Measurements from ENCODE around the gene TDRD3.

Gene TDRD3

DNA sequence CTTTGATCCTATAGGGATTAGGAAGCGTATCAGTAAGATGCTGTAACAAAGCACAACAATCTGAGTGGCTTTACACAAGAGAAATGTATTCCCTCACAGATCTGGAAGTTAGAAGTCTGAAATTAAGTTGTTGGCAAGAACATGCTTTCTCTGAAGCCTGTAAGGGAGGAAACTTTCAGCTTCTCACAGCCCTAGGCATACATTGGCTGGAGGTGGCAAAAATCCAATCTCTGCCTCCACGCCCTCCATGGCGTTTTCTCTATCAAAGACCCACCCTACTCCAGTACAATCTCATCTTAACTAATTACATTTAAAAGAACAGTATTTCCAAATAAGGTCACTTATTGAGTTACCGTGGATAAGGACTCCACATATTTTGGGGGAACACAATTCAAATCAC, 211.9 kb downstream of the TDRD3 start:
- Mint-ChIP-seq H3K4me1 (peaks cover 6% of the 10 kb centered on the region), H3K36me3 (ENCODE audit: low read depth) (no peaks in the 10 kb centered on the region), H3K9me3 (no peaks in the 10 kb centered on the region), H3K27ac (no peak overlapping the region), H3K4me3 (no peak overlapping the region), H3K27me3 (ENCODE audit: low read depth) (peaks cover 5% of the 10 kb centered on the region)
- TF ChIP-seq CTCF (IDR thresholded peaks at IDR 0.05; ENCODE audit: unreplicated experiment in 3 of 3) = no peak

DNA sequence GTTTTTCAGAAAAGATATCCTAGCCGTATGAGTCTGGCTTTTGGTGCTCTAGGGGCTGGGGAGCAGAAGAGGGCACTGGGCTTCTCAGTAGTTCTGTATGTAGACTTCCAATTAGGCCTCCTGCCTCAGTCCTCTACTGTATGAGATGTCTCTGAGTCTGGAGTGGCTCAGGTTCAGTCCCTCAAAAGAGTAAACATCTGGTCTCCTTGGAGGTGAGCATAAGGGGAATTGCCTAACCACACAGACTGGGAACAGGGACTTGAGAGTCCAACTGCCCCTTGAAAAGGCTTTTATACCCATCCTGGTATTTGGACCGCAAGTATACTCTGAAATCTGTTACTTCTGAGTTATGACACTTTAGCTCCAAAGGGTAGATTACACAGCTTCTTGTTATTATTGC, 214.5 kb downstream of the TDRD3 start:
- H3K36me3 Mint-ChIP-seq (ENCODE audit: low read depth) = no peaks in the 10 kb centered on the region
- H3K9me3 Mint-ChIP-seq = no peaks in the 10 kb centered on the region
- H3K4me1 Mint-ChIP-seq = peaks cover 6% of the 10 kb centered on the region
- no peak overlapping the region for H3K4me3 Mint-ChIP-seq
- peaks cover 9% of the 10 kb centered on the region for H3K27me3 Mint-ChIP-seq (ENCODE audit: low read depth)
- TF ChIP-seq CTCF (IDR thresholded peaks at IDR 0.05; ENCODE audit: unreplicated experiment in 3 of 3) = no peak
- H3K27ac Mint-ChIP-seq = no peak overlapping the region

DNA sequence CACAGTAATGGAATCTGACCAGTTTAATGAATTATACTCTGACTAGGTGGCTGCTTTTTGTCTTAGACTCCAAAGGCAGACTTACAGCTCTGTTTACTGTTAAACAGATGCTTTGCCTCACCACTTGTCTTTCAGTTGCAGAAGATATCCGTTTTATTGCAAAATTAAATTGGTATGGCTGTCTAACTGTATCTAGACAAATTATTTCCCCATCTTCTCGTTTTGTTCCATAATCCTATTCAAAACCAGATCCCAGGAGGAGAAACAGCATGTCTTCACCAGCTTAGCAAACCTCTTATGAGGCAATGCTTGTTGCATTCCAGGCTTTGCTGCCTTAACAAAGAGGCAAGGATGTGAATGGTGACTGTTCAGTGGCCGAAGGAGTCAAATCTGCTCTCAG, 215.6 kb downstream of the TDRD3 start:
- Mint-ChIP-seq H3K27ac (no peak overlapping the region), H3K9me3 (no peaks in the 10 kb centered on the region), H3K4me3 (no peak overlapping the region), H3K4me1 (peaks cover 6% of the 10 kb centered on the region), H3K27me3 (ENCODE audit: low read depth) (peaks cover 12% of the 10 kb centered on the region), H3K36me3 (ENCODE audit: low read depth) (no peaks in the 10 kb centered on the region)
- TF ChIP-seq CTCF (IDR thresholded peaks at IDR 0.05; ENCODE audit: unreplicated experiment in 3 of 3) = no peak

- no peak for TF ChIP-seq CTCF (IDR thresholded peaks at IDR 0.05; ENCODE audit: unreplicated experiment in 3 of 3)
- no peak overlapping the region for H3K27ac Mint-ChIP-seq
These were observed 216.1 kb downstream of the TDRD3 start for GRCh38 chr13:60613080-60613479.

DNA sequence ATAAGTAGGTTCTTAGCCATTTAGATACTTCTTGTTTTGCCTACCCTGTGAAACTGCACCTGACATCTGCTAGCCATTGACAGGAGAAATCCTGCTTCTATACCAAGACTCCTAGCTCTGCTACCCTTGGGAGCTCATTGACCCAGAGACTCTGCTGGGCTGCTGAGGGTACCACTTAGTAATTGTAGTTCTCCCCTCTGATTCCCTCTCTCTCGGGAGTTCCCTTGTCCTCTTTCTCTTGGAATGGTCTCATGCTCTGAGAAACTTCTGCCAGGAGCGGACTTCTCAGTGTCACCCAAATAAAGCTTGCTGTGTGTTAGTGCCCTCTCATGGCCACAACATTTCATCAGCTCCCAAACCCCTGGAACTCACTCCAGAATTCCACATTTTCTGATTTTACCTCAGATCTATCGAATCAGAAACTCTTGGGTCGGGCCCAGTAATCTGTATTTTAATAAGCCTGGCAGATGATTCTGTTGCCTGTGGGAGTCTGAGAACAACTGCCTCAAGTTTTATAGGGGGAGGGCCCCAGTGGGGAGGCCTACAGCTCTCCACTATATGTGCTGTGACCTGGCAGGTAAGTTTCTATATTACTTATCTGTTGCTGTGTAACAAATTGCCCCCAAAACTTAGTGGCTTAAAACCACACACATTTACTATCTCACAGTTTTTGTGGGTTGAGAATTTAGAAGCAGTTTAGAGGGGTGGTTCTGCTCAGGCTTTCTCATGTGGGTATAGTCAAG, 221.1 kb downstream of the TDRD3 start:
- H3K9me3 Mint-ChIP-seq = no peaks in the 10 kb centered on the region
- TF ChIP-seq CTCF (IDR thresholded peaks at IDR 0.05; ENCODE audit: unreplicated experiment in 3 of 3) = no peak
- H3K4me1 Mint-ChIP-seq = no peaks in the 10 kb centered on the region
- peaks cover 15% of the 10 kb centered on the region for H3K27me3 Mint-ChIP-seq (ENCODE audit: low read depth)
- H3K4me3 Mint-ChIP-seq = no peak overlapping the region
- H3K27ac Mint-ChIP-seq = no peak overlapping the region
- H3K36me3 Mint-ChIP-seq (ENCODE audit: low read depth) = no peaks in the 10 kb centered on the region

More at GRCh38 chr13:60613080-60613479, 216.1 kb downstream of the TDRD3 start:
- Mint-ChIP-seq H3K4me1 (peaks cover 6% of the 10 kb centered on the region), H3K36me3 (ENCODE audit: low read depth) (no peaks in the 10 kb centered on the region), H3K27me3 (ENCODE audit: low read depth) (peaks cover 12% of the 10 kb centered on the region), H3K9me3 (no peaks in the 10 kb centered on the region), H3K4me3 (no peak overlapping the region)

DNA sequence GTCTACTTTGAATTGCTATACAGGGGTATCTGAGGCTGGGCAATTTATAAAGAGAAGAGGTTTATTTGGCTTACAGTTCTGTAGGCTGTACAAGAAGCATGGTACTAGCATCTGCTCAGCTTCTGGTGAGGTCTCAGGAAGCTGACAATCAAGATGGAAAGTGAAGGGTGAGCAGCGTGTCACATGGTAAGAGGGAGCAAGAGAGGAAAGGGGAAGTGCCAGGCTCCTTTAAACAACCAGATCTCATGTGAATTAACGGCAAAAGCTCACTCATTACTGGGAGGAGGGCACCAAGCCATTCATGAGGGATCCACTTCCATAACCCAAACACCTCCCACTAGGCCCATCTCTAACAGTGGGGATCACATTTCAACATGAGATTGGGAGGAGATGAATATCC, 222.4 kb downstream of the TDRD3 start:
- Mint-ChIP-seq H3K4me3 (no peak overlapping the region), H3K27ac (no peak overlapping the region), H3K4me1 (no peaks in the 10 kb centered on the region), H3K9me3 (no peaks in the 10 kb centered on the region), H3K27me3 (ENCODE audit: low read depth) (peaks cover 15% of the 10 kb centered on the region), H3K36me3 (ENCODE audit: low read depth) (no peaks in the 10 kb centered on the region)
- no peak for TF ChIP-seq CTCF (IDR thresholded peaks at IDR 0.05; ENCODE audit: unreplicated experiment in 3 of 3)
